ENCODE measurements around the gene PRDM1.

PRDM1 gene

DNA sequence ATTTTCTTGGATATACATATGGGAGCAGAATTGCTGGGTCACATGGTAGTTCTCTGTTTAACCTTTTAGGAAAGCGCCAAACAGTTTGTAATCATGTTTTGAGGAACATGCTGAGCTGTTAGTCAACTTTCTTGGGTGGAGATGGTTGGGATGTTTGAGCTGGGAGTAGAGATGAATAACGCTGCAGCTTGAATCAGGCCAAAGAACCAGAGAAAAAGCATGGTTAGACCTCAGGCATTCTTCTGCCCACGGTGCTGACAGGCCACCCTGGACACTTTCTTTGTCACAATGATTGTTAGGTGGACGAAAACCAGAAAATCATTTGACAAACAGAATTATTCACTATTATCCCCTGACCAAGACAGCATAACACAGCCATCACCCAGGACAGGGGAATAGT is 66.8 kb downstream of the PRDM1 start (continued):
- TF ChIP-seq, protein P1, sequence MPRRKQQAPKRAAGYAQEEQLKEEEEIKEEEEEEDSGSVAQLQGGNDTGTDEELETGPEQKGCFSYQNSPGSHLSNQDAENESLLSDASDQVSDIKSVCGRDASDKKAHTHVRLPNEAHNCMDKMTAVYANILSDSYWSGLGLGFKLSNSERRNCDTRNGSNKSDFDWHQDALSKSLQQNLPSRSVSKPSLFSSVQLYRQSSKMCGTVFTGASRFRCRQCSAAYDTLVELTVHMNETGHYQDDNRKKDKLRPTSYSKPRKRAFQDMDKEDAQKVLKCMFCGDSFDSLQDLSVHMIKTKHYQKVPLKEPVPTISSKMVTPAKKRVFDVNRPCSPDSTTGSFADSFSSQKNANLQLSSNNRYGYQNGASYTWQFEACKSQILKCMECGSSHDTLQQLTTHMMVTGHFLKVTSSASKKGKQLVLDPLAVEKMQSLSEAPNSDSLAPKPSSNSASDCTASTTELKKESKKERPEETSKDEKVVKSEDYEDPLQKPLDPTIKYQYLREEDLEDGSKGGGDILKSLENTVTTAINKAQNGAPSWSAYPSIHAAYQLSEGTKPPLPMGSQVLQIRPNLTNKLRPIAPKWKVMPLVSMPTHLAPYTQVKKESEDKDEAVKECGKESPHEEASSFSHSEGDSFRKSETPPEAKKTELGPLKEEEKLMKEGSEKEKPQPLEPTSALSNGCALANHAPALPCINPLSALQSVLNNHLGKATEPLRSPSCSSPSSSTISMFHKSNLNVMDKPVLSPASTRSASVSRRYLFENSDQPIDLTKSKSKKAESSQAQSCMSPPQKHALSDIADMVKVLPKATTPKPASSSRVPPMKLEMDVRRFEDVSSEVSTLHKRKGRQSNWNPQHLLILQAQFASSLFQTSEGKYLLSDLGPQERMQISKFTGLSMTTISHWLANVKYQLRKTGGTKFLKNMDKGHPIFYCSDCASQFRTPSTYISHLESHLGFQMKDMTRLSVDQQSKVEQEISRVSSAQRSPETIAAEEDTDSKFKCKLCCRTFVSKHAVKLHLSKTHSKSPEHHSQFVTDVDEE (CRISPR knock-in tag; IDR thresholded peaks at IDR 0.05): no peak
- TF ChIP-seq SNAI2 (CRISPR knock-in tag; IDR thresholded peaks at IDR 0.05): no peak

DNA sequence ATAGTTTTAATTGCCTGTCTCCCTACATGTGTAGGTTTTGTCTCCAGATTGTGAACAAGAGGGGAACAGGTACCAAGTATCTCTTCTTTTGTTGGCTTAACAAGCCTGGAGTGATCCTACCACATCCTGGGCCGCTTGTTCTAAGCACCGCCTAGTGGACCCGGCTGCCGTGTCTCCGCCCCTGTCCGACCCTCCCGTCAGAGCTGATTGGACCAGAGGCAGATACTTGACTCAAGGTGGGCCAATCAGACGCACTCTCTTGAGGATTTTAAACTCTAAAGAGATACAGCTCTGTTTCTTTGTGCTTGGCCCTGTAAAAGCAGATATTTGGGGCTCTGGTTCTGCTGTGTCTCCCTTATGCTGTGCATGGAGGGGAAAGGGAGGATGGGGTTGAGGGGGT is 68.2 kb downstream of the PRDM1 start:
- ATAC-seq: no peak
- TF ChIP-seq ESRRG (CRISPR knock-in tag; IDR thresholded peaks at IDR 0.05) (no peak), ZNF8 (CRISPR knock-in tag; IDR thresholded peaks at IDR 0.05) (no peak), ARNTL (CRISPR knock-in tag; IDR thresholded peaks at IDR 0.05; ENCODE audit: borderline replicate concordance, low read depth) (no peak)

DNA sequence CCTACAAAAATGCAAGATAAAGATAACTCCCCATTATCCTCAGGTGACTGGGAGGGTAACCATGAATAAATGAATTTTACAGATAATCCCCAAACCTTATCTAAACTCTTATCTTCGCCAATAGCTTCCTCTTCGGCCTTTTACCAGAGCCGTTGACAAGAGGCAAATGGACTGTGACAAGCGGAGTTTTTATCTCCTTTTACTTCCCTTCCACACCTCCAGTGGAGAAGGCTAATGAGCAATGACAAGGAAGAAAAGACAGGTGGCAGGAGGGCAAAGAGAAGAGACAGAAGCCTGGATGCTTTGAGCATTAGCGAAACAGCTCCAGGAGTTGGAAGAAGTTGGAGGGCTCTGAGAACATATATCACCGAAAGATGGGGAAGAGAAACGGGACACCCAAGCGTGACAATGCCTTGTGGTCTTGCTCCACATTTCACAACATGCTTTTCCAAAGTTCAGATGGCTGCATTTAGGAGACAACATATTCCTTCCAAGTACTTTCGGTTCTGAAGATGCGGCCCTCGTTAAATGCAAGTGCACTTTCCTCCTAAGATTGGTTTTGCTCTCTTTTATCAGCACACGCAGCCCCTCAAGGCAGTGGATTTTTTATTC is 69.2 kb downstream of the PRDM1 start:
- no peak for ATAC-seq

DNA sequence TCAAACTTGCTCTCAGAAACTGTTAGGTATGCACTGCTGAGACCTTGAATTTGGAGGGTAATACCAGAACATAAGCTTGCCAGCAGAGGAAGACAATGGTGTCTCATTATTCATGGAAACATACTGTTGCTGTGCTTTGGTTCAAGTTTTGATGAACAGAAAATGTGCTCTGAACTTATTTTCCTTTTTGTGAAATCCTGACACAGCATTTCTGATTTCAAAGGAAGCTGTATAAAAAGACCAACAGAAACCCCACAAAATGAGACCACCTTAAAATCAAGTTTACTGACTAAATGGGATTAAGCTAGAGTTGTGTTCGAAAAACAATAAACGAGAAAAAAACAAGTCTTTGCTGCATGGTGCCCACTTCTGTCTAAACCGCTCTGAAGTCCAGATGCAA is 70.3 kb downstream of the PRDM1 start:
- ATAC-seq: no peak
- TF ChIP-seq, protein P2, sequence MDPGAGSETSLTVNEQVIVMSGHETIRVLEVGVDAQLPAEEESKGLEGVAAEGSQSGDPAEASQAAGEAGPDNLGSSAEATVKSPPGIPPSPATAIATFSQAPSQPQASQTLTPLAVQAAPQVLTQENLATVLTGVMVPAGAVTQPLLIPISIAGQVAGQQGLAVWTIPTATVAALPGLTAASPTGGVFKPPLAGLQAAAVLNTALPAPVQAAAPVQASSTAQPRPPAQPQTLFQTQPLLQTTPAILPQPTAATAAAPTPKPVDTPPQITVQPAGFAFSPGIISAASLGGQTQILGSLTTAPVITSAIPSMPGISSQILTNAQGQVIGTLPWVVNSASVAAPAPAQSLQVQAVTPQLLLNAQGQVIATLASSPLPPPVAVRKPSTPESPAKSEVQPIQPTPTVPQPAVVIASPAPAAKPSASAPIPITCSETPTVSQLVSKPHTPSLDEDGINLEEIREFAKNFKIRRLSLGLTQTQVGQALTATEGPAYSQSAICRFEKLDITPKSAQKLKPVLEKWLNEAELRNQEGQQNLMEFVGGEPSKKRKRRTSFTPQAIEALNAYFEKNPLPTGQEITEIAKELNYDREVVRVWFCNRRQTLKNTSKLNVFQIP (CRISPR knock-in tag; IDR thresholded peaks at IDR 0.05; ENCODE audit: borderline replicate concordance, low read depth): no peak
- TF ChIP-seq BACH2 (CRISPR knock-in tag; IDR thresholded peaks at IDR 0.05; ENCODE audit: borderline replicate concordance) (no peak), SNAI2 (CRISPR knock-in tag; IDR thresholded peaks at IDR 0.05) (no peak), OSR1 (CRISPR knock-in tag; IDR thresholded peaks at IDR 0.05) (no peak), ZNF8 (CRISPR knock-in tag; IDR thresholded peaks at IDR 0.05) (no peak), CSDC2 (CRISPR knock-in tag; IDR thresholded peaks at IDR 0.05) (no peak)
- TF ChIP-seq, protein P1 (CRISPR knock-in tag; IDR thresholded peaks at IDR 0.05): no peak

More for the DNA sequence above, 69.2 kb downstream of the PRDM1 start:
- TF ChIP-seq TOX (CRISPR knock-in tag; IDR thresholded peaks at IDR 0.05; ENCODE audit: borderline replicate concordance): no peak
- no peak for TF ChIP-seq PPARA (CRISPR knock-in tag; IDR thresholded peaks at IDR 0.05; ENCODE audit: borderline replicate concordance)
- no peak for TF ChIP-seq ZFP30 (CRISPR knock-in tag; IDR thresholded peaks at IDR 0.05)
- TF ChIP-seq, protein P3, sequence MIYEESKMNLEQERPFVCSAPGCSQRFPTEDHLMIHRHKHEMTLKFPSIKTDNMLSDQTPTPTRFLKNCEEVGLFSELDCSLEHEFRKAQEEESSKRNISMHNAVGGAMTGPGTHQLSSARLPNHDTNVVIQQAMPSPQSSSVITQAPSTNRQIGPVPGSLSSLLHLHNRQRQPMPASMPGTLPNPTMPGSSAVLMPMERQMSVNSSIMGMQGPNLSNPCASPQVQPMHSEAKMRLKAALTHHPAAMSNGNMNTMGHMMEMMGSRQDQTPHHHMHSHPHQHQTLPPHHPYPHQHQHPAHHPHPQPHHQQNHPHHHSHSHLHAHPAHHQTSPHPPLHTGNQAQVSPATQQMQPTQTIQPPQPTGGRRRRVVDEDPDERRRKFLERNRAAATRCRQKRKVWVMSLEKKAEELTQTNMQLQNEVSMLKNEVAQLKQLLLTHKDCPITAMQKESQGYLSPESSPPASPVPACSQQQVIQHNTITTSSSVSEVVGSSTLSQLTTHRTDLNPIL (CRISPR knock-in tag; IDR thresholded peaks at IDR 0.05; ENCODE audit: low read depth): no peak
- no peak for TF ChIP-seq OSR1 (CRISPR knock-in tag; IDR thresholded peaks at IDR 0.05)
- no peak for TF ChIP-seq SNAI2 (CRISPR knock-in tag; IDR thresholded peaks at IDR 0.05)
- TF ChIP-seq ZNF565 (CRISPR knock-in tag; conservative IDR thresholded peaks at IDR 0.05; ENCODE audit: low read depth): no peak
- TF ChIP-seq ZFP3 (CRISPR knock-in tag; IDR thresholded peaks at IDR 0.05): no peak
- TF ChIP-seq, protein P1 (CRISPR knock-in tag; IDR thresholded peaks at IDR 0.05): no peak
- TF ChIP-seq GLIS3 (CRISPR knock-in tag; IDR thresholded peaks at IDR 0.05): no peak
- TF ChIP-seq RARB (CRISPR knock-in tag; IDR thresholded peaks at IDR 0.05): no peak
- no peak for TF ChIP-seq ISL1 (CRISPR knock-in tag; IDR thresholded peaks at IDR 0.05)
- TF ChIP-seq, protein P2 (CRISPR knock-in tag; IDR thresholded peaks at IDR 0.05; ENCODE audit: borderline replicate concordance, low read depth): no peak
- TF ChIP-seq, protein P4, sequence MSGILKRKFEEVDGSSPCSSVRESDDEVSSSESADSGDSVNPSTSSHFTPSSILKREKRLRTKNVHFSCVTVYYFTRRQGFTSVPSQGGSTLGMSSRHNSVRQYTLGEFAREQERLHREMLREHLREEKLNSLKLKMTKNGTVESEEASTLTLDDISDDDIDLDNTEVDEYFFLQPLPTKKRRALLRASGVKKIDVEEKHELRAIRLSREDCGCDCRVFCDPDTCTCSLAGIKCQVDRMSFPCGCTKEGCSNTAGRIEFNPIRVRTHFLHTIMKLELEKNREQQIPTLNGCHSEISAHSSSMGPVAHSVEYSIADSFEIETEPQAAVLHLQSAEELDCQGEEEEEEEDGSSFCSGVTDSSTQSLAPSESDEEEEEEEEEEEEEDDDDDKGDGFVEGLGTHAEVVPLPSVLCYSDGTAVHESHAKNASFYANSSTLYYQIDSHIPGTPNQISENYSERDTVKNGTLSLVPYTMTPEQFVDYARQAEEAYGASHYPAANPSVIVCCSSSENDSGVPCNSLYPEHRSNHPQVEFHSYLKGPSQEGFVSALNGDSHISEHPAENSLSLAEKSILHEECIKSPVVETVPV (CRISPR knock-in tag; IDR thresholded peaks at IDR 0.05): no peak
- TF ChIP-seq ESRRG (CRISPR knock-in tag; IDR thresholded peaks at IDR 0.05): no peak
- TF ChIP-seq ARNTL (CRISPR knock-in tag; IDR thresholded peaks at IDR 0.05; ENCODE audit: borderline replicate concordance, low read depth): no peak
